Pancreas (tissue), 10 donors: Measurements from ENCODE around the gene CLNK. TPM values are rescaled to one million over a fixed set of nuclear protein-coding genes. Genes with fewer than 3 reads are reported as not detected.

Experiments
- ATAC-seq, 4 donors: fragments of 200-7000 bp; cut with Tn5 transposase; one replicate each; pipeline versions ENCODE4 v1.8.0 to v1.9.1; 2020; ENCODE audit warnings: mild to moderate bottlenecking in 4 of 4, moderate library complexity in 4 of 4
- DNase-seq, 6 donors: peaks; one replicate each; pipeline ENCODE4 v3.0.0-alpha.2; 2020
- FAIRE-seq: peaks from 2 replicates; lab custom pipeline; 2012; peaks lifted over from hg19 to GRCh38; lab: Jason Lieb, UNC
- H3K27ac ChIP-seq, 4 donors: fragments of 200-600 bp; sonication (generic); 1 replicate in 3 of 4; 2 replicates in 1 of 4; pipeline versions ENCODE4 v1.5.0 to v1.8.0; 2020
- H3K27me3 ChIP-seq, 4 donors: fragments of 200-600 bp; one replicate each; pipeline ENCODE4 v1.8.0; 2021
- H3K36me3 ChIP-seq, 3 donors: fragments of 200-600 bp; sonication (generic) in 1 of 3; one replicate each; pipeline versions ENCODE4 v1.5.0 to v1.8.0; 2020 to 2021
- H3K4me1 ChIP-seq, 3 donors: fragments of 200-600 bp; one replicate each; pipeline ENCODE4 v1.8.0; 2021
- H3K4me3 ChIP-seq, 4 donors: fragments of 200-600 bp; sonication (generic) in 2 of 4; one replicate each; pipeline versions ENCODE4 v1.5.0 to v1.8.0; 2020 to 2021
- H3K9me3 ChIP-seq, 4 donors: fragments of 200-600 bp; one replicate each; pipeline ENCODE4 v1.8.0; 2021
- WGBS, 2 donors: extraction: QIAGEN DNeasy Blood & Tissue Kit; methylation state at CpG; one replicate each; pipeline ENCODE4 v1.1.7; 2013; 5-methylcytosine and 5-hydroxymethylcytosine counted together
- intact Hi-C, 3 donors: fragments of 100-400 bp; cut with DNase I; formaldehyde crosslinking; loops; one replicate each; pipeline versions ENCODE4 v1.11.1 to v1.14.2; 2022
- polyA plus RNA-seq, 2 donors: library from polyadenylated mRNA; stranded (reverse); fragments of 200-250 nt; gene quantifications; one replicate each; pipeline ENCODE4 v1.2.3, GENCODE V29; 2013
- total RNA-seq, 6 donors: library from RNA; stranded (reverse); fragmentation: NEBNext Ultra II Directional in 4 of 6; extraction: Animal tissue kit (Norgen Biotek cat#: 25700) in 4 of 6; gene quantifications; one replicate each; pipeline versions ENCODE4 v1.2.1 to v1.2.4, GENCODE V29; 2021 to 2023
- TF ChIP-seq, protein P1 (sequence below), 4 donors: fragments of 200-600 bp; sonication (generic) in 3 of 4; IDR thresholded peaks; one replicate each; pipeline versions ENCODE4 v1.5.0 to v1.8.0; 2021; ENCODE audit warnings: antibody characterized with exemption in 4 of 4
- donor health status: healthy with polysubstance abuse.
- donor health status: DM: no; HTN: no; CAD: no; lungs with moderate emphysema.
- donor health status: DM: no; HTN: no; CAD: no.
- donor health status: control.
- donor health status: control.
- donor health status: Bipolar disorder and iron deficiency.
- donor health status: DM: yes; HTN: yes; CAD: no.
- donor health status: DM: no; HTN: no; CAD: no.
- donor health status: DM: no; HTN: no; CAD: no.
- donor health status: DM: yes; HTN: yes; CAD: no.

CLNK gene
- total and polyA plus RNA-seq, 8 donors, result 0.02 to 0.19 (median 0.09) TPM; not detected in 2

DNA sequence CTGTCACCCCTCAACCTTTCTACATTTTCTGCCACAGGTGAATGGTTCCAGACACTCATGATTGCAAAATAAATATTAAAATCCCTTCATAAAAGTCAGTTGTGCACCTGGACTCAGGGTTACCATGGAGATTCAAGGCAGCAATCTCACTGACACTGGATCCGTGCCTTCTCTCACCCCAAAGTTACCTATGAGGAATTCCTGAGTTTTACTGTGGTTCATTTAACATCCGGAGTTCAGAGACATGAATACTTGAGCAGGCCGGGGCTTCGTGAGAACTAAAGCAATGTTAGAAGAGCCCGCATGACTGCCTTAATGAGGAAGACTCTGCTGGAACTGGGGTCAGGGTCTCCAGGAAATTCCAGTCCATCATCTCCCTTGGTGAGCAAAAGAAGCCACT is 12.5 kb upstream of the CLNK start:
- no peak overlapping the region for H3K4me3 ChIP-seq
- H3K36me3 ChIP-seq, result no peaks in the 10 kb centered on the region
- FAIRE-seq, result no peak
- no peak for DNase-seq
- TF ChIP-seq, protein P1, sequence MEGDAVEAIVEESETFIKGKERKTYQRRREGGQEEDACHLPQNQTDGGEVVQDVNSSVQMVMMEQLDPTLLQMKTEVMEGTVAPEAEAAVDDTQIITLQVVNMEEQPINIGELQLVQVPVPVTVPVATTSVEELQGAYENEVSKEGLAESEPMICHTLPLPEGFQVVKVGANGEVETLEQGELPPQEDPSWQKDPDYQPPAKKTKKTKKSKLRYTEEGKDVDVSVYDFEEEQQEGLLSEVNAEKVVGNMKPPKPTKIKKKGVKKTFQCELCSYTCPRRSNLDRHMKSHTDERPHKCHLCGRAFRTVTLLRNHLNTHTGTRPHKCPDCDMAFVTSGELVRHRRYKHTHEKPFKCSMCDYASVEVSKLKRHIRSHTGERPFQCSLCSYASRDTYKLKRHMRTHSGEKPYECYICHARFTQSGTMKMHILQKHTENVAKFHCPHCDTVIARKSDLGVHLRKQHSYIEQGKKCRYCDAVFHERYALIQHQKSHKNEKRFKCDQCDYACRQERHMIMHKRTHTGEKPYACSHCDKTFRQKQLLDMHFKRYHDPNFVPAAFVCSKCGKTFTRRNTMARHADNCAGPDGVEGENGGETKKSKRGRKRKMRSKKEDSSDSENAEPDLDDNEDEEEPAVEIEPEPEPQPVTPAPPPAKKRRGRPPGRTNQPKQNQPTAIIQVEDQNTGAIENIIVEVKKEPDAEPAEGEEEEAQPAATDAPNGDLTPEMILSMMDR (IDR thresholded peaks at IDR 0.05), result no peak
- H3K27ac ChIP-seq, result no peak overlapping the region
- intact Hi-C loops, result no loop called here
- no peaks in the 10 kb centered on the region for H3K9me3 ChIP-seq
- H3K4me1 ChIP-seq, result no peaks in the 10 kb centered on the region
- ATAC-seq, result peak in 1 of 4 donors; percentile 49
- 39 to 42% methylated on average over 5 of the region's 5 CpGs for WGBS, 2 donors
- no peaks in the 10 kb centered on the region for H3K27me3 ChIP-seq

DNA sequence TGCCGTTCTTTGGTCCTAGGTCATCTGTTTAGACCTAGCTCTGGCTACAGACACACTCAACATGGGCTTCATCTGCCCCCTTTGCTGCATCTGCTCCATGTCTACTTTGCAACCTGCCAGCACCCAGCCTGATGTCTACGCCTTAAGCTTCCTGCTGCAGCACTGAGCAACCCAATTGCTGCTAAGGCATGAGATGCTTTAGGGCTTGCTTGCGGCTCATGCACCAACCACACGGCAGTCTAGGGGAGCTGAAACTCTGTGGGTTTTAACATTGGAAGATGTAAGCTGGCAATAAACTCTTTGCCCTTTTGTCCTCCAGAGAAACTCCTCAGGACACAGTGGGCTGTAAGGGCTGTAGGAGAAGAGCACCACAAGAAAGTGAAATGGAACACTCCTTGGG is 11.7 kb upstream of the CLNK start:
- FAIRE-seq, result no peak

DNA sequence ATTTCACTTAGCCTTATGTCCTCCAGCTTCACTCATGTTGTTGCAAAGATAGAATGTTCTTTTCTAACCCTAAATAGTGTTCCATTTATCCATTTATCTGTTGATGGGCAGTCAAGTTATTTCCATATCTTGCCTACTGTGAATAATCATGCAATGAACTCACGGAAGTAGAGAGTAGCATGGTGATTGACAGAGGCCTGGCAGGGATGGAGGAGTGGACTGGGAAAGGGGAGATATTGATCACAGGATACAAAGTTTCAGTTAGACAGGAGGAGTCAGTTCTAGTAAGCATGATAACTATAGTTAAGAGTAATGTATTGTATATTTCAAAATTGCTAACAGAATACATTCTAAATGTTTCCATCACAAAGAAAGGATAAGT is 10.3 kb upstream of the CLNK start:
- H3K27me3 ChIP-seq, result no peaks in the 10 kb centered on the region
- no peaks in the 10 kb centered on the region for H3K4me1 ChIP-seq
- H3K9me3 ChIP-seq, result no peaks in the 10 kb centered on the region
- H3K4me3 ChIP-seq, result no peak overlapping the region
- no peaks in the 10 kb centered on the region for H3K36me3 ChIP-seq
- no peak for DNase-seq
- WGBS, 2 donors, result 53 to 70% methylated on average over 1 of the region's 1 CpG
- no peak overlapping the region for H3K27ac ChIP-seq
- no peak for FAIRE-seq
- intact Hi-C loops, result no loop called here
- ATAC-seq, result no peak
- TF ChIP-seq, protein P1 (IDR thresholded peaks at IDR 0.05), result no peak

More for the DNA sequence above, 11.7 kb upstream of the CLNK start:
- TF ChIP-seq, protein P1 (IDR thresholded peaks at IDR 0.05), result no peak
- no peaks in the 10 kb centered on the region for H3K27me3 ChIP-seq
- no peaks in the 10 kb centered on the region for H3K36me3 ChIP-seq
- DNase-seq, result no peak
- 70 to 83% methylated on average over 4 of the region's 4 CpGs for WGBS, 2 donors
- intact Hi-C loops, result no loop called here
- no peak overlapping the region for H3K27ac ChIP-seq
- H3K4me3 ChIP-seq, result no peak overlapping the region
- H3K9me3 ChIP-seq, result no peaks in the 10 kb centered on the region
- no peak for ATAC-seq
- no peaks in the 10 kb centered on the region for H3K4me1 ChIP-seq

DNA sequence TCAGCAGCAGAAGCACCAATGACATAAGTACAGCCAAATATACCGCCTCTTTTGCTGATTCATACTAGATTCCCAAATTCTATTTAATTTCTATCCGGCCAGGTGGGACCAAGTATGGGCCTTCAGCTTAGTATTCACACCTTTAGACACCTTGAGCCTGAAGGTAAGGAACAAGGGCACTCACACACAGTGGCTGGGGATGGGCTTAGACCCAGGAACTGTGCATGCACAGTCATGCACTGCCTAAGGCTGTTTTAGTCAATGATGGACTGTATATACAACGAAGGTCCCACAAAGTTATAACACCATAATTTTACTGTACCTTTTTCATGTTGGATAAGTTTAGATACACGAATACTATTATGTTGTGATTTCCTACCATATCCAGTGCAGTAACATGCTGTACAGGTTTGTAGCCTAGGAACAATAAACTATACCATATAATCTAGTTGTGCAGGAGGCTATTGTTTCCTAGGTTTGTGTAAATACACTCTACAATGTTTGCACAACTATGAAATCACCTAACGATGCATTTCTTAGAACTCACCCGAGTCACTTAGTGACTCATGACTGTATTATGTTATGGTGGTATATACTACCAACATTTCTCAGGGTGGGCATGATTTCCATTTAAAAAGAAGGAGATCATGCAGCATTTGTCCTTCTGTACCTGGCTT is 9.7 kb upstream of the CLNK start:
- no peak overlapping the region for H3K27ac ChIP-seq
- WGBS, 2 donors, result 49 to 55% methylated on average over 6 of the region's 6 CpGs
- no peaks in the 10 kb centered on the region for H3K4me1 ChIP-seq
- no peaks in the 10 kb centered on the region for H3K27me3 ChIP-seq
- no peaks in the 10 kb centered on the region for H3K9me3 ChIP-seq
- H3K36me3 ChIP-seq, result no peaks in the 10 kb centered on the region
- H3K4me3 ChIP-seq, result no peak overlapping the region
- DNase-seq (no peak), ATAC-seq (no peak), FAIRE-seq (no peak)
- TF ChIP-seq, protein P1 (IDR thresholded peaks at IDR 0.05), result no peak
- intact Hi-C loops, result no loop called here

DNA sequence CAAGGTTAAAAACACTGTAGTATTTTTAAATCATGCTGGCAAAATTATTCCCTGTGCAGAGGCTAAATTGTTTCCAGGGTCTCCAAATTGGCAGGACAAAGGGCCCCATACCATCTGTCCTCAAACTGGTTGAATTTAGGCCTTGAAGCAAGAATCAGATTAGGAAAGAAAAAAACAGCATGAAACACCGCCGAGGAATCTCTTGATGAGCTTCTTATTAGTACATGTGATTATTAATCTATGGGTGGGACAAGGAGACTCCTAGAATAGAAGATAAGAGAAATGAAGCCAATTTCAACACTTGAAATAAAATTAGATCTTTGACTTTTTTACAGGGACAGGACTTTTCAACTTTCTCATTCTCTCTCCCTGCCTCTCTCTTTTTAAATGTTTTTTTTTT is 7.1 kb upstream of the CLNK start:
- no peaks in the 10 kb centered on the region for H3K27me3 ChIP-seq
- FAIRE-seq (no peak), ATAC-seq (no peak), DNase-seq (no peak)
- WGBS, 2 donors, result 56% methylated on average over 2 of the region's 2 CpGs
- TF ChIP-seq, protein P1 (IDR thresholded peaks at IDR 0.05), result no peak
- H3K36me3 ChIP-seq, result no peaks in the 10 kb centered on the region
- no peaks in the 10 kb centered on the region for H3K4me1 ChIP-seq
- intact Hi-C loops, result no loop called here
- H3K4me3 ChIP-seq, result no peak overlapping the region
- no peaks in the 10 kb centered on the region for H3K9me3 ChIP-seq
- H3K27ac ChIP-seq, result no peak overlapping the region
